ENCODE measurements around the gene TBC1D20.
"Not testable (repeated sequence)": the region's sequence is repeated elsewhere in the genome, so short reads cannot be mapped to it uniquely, and the experiment has no call there.

Gene TBC1D20

DNA sequence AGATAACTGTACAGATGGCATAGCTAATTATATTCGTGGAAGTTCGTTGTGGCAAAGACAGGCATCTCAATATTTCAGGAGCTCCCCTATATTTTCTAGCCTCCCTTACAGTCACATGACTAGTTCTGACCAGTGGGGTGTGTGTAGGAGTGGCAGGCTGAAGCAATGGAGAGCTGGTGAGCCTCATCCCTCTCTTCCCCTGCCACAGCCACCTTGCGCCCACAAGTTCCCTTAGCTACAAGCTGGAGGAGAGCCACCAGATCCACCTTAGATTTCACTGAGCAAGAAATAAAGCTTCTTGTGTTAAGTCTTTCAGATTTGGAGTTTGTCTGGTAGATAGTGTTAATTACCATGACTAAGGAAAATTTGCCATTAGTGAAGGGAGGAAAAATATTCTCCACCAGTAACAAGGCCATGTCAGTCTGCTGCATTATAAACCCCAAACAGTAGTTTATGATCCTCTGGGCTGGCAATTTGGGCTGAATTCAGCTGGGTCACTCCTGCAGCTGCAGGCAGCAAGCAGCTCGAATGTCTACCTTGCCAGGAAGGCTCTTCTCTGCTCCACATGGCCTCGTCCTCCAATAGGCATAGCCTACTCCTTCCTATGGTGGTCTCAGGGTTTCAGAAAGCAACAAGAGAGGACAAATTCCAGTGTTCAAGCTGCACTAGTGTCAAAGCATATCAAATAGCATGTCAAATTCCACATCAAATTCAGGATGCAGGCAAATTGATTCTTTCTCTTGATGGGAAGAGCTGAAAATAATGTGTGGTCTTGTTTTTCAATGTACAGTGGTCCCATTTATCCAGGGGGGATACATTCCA is 61.7 kb downstream of the TBC1D20 start:
- DNase-seq = no peak

DNA sequence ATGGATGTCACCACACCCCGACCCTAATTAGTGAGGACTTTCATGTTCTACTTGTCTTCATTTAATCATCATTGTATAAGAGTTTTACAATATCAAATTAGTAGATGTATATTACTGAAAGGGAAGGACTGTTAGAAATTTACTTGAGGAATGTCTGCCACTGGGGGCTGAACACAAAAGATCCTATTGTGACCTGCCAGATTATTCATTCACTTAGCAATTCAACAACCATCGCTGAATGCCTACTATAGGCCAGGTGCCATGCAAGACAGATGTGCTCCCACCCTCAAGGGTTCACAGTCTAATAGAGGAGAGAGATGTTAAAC is 62.2 kb downstream of the TBC1D20 start:
- no peak for DNase-seq

GRCh38 chr20:399182-399707 is 63.1 kb downstream of the TBC1D20 start:
- DNase-seq = no peak

DNA sequence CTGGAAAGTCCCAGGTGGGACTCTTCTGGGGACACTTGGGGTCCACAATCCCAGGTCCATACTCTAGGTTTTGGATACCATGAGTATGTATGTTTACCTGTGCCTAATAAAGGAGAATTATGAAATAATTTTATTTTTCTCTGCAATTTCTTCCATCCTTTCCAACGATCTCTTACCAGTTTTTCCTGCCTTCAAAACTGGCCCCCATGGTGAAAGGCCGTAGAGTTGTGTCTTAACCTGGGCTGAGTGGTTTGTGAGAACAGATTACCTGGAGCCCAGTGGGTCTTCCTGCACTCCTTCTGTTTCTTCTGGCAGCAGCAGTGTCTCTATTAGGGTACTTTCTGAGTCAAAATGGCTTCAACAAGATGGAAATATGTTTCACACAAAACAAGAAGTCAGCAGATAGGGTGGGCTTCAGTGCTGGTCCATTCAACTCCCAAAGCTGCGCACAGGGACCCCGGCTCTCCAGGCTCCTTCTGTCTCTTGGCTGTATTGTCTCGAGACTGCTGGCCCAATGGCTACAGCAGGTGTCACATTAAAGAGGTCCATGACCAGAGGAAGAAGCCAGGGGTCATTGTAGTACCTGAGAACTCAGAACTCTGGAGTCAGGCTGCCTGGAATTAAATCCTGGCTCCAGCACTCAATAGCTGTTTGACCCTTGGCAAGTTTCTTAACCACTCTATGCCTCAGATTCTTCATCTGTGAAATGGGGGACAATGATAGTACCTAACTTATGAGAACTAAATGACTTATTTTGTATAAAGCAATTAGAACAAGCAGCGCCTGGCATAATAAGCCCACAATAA is 64.7 kb downstream of the TBC1D20 start:
- DNase-seq = no peak

DNA sequence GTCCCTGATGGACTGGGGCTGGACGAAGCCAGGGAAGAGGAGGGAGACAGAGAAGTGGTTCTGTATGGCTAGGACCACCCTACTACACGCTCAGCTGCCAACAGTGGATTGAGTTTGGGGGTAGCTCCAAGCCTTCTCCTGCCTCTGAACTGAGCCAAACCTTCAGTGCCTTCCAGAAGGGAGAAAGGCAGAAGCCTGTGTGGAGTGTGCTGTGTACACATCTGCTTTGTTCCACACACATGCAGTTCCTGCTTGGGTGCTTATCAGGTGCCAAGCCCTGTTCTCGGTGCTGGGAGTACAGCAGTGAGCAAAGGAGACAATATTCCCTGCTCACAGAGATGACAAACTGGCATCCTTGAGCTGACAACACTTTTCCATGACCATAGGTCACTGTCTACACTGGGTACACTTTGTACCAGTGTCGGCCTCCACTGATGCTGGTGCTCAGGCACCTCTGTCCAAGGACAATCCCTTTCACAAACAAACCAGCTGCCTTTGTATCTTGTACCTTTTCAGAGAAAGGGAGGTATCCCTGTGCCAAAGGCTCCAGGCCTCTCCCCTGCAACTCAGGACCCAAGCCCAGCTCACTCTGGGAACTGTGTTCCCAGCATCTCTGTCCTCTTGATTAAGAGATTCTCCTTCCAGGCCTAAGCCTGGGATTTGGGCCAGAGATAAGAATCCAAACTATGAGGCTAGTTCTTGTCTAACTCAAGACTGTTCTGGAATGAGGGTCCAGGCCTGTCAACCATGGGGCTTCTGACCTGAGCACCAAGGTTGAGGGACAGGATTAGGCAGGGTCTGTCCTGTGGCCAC is 65.5 kb downstream of the TBC1D20 start:
- DNase-seq = no peak

GRCh38 chr20:396252-396618 is 66.1 kb downstream of the TBC1D20 start:
- no peak for DNase-seq

GRCh38 chr20:393296-393695 is 69.0 kb downstream of the TBC1D20 start:
- DNase-seq = not testable (repeated sequence)

DNA sequence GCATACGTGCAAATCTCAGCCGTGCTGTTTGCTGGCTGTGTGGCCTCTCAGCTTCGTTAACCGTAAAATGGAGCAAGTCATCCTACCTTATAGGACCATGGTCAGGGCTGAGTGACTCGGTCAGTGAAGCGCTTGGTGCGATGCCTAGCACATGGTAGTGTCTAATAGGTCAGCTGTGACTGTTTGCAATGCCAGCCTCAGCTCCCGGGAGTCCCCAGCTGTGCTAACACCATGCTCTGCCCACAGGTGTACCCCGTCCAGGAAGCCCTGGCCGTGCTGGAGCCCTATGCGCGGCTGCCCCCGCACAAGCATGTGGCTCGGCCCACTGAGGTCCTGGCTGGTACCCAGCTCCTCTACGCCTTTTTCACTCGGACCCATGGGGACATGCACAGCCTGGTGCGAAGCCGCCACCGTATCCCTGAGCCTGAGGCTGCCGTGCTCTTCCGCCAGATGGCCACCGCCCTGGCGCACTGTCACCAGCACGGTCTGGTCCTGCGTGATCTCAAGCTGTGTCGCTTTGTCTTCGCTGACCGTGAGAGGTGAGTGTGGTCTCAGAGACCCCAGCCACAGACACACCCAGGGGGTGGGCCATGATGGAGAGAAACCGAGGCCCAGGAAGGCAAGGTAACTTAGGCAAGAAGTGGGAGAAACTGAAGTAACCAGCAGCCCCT is 71.2 kb downstream of the TBC1D20 start:
- DNase-seq = no peak

DNA sequence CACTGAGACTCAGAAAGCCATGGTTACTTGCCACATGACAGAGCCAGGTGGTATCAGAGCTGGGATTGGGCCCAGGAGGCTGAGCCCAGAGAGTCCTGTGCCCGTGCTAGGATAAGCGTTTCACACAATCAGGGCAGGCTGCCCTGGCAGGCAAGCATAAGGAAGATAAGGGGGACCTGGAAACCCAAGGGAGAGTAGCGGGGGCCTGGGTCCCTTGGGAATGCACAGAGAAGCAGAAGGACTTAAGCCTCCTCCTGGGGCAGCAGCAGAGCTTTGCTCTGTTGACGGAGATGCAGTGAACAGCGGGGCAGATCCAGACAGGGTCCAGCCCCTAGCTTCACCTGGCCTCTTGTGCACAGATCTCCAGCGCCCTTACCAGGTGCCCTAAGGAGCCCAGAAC is 73.1 kb downstream of the TBC1D20 start:
- no peak for DNase-seq

DNA sequence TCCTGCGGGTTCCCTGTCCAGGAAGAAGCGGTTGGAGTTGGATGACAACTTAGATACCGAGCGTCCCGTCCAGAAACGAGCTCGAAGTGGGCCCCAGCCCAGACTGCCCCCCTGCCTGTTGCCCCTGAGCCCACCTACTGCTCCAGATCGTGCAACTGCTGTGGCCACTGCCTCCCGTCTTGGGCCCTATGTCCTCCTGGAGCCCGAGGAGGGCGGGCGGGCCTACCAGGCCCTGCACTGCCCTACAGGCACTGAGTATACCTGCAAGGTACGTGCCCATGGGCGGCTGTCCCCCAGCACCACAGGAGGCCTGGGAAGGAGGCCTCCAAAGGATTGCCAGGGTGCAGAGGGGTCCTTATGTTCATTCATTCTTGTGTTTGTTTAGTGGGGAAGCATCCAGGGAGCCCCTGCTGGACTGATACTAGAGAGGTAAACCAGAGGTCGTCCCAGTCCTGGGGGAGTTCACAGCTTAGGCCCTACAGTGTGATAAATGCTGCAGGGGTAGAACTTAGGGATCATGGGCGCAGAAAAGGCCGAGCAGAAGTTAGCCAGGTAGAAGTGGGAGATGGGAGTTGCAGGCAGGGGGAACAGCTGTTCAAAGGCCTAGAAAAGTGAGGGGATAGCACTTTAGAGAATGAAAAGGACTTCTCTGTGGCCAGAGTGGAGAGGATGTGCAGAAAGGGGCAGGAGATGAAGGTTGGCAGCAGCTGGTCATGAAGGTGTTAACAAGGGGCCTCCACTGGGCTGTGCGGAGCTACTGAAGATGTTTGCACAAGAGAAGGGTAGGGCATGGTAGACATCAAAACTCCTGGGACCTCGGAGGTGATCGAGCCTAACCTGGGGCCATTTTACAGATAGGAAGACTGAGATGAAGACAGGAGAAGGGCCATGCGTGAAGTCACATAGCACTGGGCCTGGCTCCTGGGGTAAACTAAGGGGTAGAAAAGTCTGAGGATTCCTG is 74.0 kb downstream of the TBC1D20 start:
- no peak for DNase-seq

DNA sequence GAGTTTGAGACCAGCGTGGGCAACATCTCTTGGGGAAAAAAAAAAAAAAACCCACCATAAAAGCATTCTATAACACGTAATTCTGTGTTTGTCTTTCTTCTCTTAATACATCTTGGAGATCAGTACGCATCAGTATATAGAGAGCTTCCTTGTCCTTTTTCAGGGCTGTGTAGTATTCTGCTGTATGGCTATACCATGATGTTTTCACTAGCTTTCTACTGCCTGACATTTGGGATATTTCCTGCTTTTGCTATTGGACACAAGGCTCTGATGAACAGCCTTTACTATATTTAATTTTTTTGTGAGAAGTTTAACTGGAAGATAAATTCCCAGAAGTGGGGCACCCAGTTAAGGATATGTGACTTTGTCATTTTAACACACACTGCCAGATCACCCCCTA is 74.8 kb downstream of the TBC1D20 start:
- no peak for DNase-seq

- not testable (repeated sequence) for DNase-seq
Observed at GRCh38 chr20:386634-387033, 75.7 kb downstream of the TBC1D20 start.

Data from C1 segment of cervical spinal cord (tissue), 14 donors.